ENCODE measurements around the gene UNC13B.
"Not testable (repeated sequence)": the region's sequence is repeated elsewhere in the genome, so short reads cannot be mapped to it uniquely, and the experiment has no call there.

UNC13B gene

GRCh38 chr9:35229066-35229778 lies 67.4 kb downstream of the UNC13B start:
- no peak for DNase-seq

DNA sequence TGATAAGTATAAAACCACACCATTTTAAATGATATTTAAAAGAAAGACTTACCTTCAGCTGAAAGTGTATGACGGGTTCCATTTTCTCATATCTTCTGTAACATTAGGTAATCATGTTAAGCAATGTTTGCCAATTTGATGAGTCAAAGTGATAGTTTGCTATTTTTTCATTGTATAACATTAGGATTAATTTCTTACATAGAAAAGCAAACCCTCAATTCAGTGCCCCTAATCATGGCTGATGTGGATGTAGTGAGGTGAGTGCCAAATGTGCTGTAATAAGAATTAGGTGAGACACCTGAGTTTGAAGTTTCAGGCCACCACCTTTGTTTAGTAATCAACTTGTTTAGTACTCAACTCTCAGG lies 68.0 kb downstream of the UNC13B start:
- DNase-seq: no peak

GRCh38 chr9:35232867-35233544 lies 71.2 kb downstream of the UNC13B start:
- DNase-seq: no peak

DNA sequence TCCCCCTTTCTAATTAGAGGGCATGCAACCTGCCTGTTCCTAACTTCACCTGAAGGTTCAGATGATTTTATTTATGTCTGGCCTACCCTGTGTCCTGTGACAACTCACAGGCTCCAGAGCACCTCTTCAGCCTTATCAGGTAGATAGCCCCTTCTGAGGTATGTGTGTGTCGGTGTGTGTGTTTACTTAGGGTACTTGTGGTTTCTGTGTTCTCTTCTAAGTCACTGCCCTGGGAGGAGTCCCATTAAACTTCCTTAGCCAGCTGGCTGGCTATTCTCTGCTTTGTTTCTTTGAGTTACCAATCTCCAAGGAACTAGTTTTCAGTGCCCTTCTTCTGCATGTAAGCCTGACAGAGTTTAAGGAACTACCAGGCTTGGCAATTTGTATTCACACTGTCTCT lies 74.9 kb downstream of the UNC13B start:
- DNase-seq: no peak

DNA sequence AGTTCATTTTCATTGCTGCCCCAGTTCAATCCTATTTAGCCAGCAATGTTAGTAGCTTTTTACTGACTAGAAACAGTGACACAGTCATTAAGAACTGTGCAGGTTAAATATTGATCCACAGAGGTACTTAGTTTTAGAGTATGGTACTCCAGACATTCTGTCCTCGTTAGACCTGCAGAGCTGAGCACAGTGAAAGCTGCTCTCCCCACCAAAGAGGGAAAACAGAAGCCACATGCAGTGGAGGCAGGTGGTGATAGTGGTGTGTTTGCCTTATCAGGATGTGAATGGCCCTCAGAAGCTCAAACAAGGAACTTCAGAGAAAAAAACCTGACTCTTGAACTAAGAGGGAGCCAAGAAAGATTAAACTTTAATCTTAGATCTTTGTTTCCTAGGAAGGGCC lies 75.5 kb downstream of the UNC13B start:
- DNase-seq: no peak

DNA sequence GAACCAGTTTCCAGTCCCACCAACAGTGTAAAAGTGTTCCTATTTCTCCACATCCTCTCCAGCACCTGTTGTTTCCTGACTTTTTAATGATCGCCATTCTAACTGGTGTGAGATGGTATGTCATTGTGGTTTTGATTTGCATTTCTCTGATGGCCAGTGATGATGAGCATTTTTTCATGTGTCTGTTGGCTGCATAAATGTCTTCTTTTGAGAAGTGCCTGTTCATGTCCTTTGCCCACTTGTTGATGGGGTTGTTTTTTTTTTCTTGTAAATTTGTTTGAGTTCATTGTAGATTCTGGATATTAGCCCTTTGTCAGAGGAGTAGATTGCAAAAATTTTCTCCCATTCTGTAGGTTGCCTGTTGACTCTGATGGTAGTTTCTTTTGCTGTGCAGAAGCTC lies 84.1 kb downstream of the UNC13B start:
- not testable (repeated sequence) for DNase-seq

GRCh38 chr9:35253075-35253474 lies 91.3 kb downstream of the UNC13B start:
- no peak for DNase-seq

DNA sequence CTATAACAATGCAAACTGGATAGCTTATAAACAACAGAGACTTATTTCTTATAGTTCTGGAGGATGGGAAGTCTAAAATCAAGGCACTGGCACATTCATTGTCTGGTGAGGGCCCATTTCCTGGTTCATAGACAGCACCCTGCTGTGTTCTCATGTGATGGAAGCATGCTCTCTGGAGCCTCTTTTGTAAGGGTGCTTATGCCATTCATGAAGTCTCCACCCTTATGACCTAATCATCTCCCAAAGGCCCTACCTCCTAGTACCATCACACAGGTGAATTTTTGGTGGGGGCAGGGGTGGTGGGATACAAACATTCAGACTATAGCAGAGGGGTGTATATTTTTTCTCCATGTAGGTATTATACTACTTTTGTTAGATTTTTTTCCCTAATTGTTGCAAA lies 92.4 kb downstream of the UNC13B start:
- no peak for DNase-seq

GRCh38 chr9:35254984-35255857 lies 93.4 kb downstream of the UNC13B start:
- no peak for DNase-seq

GRCh38 chr9:35257986-35258659 lies 96.3 kb downstream of the UNC13B start:
- no peak for DNase-seq

GRCh38 chr9:35258660-35259474 lies 97.1 kb downstream of the UNC13B start:
- DNase-seq: peak; percentile 71

- DNase-seq: no peak
Measured at GRCh38 chr9:35260186-35260585, 98.4 kb downstream of the UNC13B start.

DNA sequence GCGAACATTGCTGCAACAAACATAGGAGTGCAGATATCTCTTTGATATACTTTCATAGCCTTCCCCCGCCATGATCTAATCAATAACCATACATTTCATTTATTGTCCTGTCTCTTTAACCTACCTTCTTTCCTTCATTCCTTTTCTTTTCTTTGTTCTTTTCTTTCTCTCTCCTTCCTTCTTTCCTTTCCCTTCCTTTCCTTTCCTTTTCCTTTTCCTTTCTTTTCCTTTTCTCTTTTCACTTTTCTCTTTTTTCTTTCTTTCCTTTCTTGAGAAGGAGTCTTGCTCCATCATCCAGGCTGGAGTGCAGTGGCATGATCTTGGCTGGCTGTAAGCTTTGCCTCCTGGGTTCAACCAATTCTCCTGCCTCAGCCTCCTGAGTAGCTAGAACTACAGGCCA lies 100.3 kb downstream of the UNC13B start:
- no peak for DNase-seq

- DNase-seq: no peak
Measured at GRCh38 chr9:35267710-35268109, 105.9 kb downstream of the UNC13B start.

- no peak for DNase-seq
Measured at GRCh38 chr9:35269919-35270318, 108.1 kb downstream of the UNC13B start.

- no peak for DNase-seq
Measured at GRCh38 chr9:35271637-35272036, 109.8 kb downstream of the UNC13B start.

DNA sequence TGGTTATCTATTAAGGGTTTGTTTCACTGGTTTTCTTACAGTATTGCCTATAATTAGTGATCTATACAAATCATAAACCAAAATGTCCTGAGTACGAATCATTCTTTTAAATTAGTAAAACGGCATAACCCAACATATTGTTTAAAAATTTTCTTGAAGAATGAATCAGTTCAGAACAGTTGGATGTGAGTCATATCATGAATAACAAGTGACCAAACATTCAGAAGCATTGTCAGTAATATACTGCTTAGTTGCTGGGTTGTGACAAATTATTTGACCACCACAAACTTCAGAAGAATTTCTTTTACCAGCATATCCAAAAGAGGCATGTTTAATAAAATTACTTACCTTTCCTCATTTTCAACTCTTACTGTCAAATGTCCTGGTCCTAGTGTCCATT lies 111.2 kb downstream of the UNC13B start:
- peak; percentile 59 for DNase-seq

DNA sequence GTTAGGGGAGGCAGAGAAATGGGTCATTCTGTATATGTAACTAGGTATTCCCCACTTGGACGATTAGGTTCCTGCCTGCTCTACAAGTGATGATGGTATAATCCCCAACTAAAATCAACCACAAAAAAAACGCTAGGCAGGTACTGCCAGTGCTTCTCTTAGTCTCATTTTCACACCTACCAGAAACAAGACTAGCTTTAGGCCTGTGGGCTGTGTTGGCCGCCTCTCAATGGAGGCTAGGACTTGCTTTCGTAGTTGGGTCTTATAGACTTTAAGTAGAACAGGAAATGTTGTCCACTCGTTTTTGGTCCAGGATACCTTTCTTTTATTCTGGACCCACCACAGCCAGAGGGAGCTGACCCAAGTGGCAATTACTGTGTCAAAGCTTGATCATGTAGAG lies 111.8 kb downstream of the UNC13B start:
- DNase-seq: no peak

DNA sequence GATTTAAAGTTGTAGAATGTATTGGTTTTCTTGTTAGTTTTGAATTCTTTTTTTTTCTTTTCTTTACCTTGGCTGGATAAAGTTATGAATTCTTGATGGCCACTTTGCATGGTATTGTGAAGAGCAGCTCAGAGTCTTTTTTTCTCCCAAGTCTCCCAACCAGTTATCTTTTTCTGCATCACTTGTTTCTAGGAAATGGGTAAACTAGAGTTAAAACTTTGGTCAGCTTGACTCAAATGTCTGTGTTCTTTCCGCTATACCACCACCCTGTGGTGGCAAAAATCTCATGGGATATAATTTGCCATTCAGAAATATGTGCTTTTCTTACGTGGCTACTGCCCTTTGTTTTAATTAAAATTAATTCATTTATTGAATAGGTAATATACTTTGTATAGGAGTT lies 113.2 kb downstream of the UNC13B start:
- no peak for DNase-seq

GRCh38 chr9:35277171-35277520 lies 115.3 kb downstream of the UNC13B start:
- DNase-seq: no peak

GRCh38 chr9:35277628-35278359 lies 116.0 kb downstream of the UNC13B start:
- DNase-seq: peak; percentile 54

GRCh38 chr9:35279946-35280345 lies 118.1 kb downstream of the UNC13B start:
- no peak for DNase-seq

Measured in fibroblast of skin of right quadriceps (primary cell).